Measurements from ENCODE around the gene PRKACB. TPM values are rescaled to one million over a fixed set of nuclear protein-coding genes. Genes with fewer than 3 reads are reported as not detected.
"Not testable (repeated sequence)": the region's sequence is repeated elsewhere in the genome, so short reads cannot be mapped to it uniquely, and the experiment has no call there.

Gene PRKACB
- polyA plus RNA-seq, 1 donor: 39.3 TPM

GRCh38 chr1:84208935-84209334, 64.9 kb downstream of the PRKACB start:
- H3K27ac ChIP-seq (ENCODE audit: low read length): no peak overlapping the region
- no peaks in the 10 kb centered on the region for H3K4me1 ChIP-seq (ENCODE audit: control insufficient read depth, insufficient read depth, low read length)
- DNase-seq: no peak
- H3K9me3 ChIP-seq (ENCODE audit: control insufficient read depth, low read depth, low read length): no peaks in the 10 kb centered on the region
- H3K27me3 ChIP-seq (ENCODE audit: control insufficient read depth, insufficient read depth, low read length): no peaks in the 10 kb centered on the region
- H3K4me3 ChIP-seq (ENCODE audit: low read length): no peak overlapping the region
- peaks cover 9% of the 10 kb centered on the region for H3K36me3 ChIP-seq (ENCODE audit: control insufficient read depth, insufficient read depth, low read length)

- 100% methylated on average over 3 of the region's 8 CpGs for WGBS (ENCODE audit: insufficient coverage, low lambda C conversion rate)
These were observed 70.3 kb downstream of the PRKACB start for GRCh38 chr1:84214115-84214956.

GRCh38 chr1:84217239-84217638, 73.2 kb downstream of the PRKACB start:
- H3K9me3 ChIP-seq (ENCODE audit: control insufficient read depth, low read depth, low read length): peaks cover 2% of the 10 kb centered on the region
- no peaks in the 10 kb centered on the region for H3K36me3 ChIP-seq (ENCODE audit: control insufficient read depth, insufficient read depth, low read length)
- no peaks in the 10 kb centered on the region for H3K4me1 ChIP-seq (ENCODE audit: control insufficient read depth, insufficient read depth, low read length)
- H3K27ac ChIP-seq (ENCODE audit: low read length): no peak overlapping the region
- no peaks in the 10 kb centered on the region for H3K27me3 ChIP-seq (ENCODE audit: control insufficient read depth, insufficient read depth, low read length)
- DNase-seq: no peak
- H3K4me3 ChIP-seq (ENCODE audit: low read length): no peak overlapping the region

More at GRCh38 chr1:84214115-84214956, 70.3 kb downstream of the PRKACB start:
- Histone ChIP-seq H3K27ac (ENCODE audit: low read length) (no peak overlapping the region), H3K4me3 (ENCODE audit: low read length) (no peak overlapping the region), H3K36me3 (ENCODE audit: control insufficient read depth, insufficient read depth, low read length) (no peaks in the 10 kb centered on the region), H3K27me3 (ENCODE audit: control insufficient read depth, insufficient read depth, low read length) (no peaks in the 10 kb centered on the region), H3K4me1 (ENCODE audit: control insufficient read depth, insufficient read depth, low read length) (no peaks in the 10 kb centered on the region), H3K9me3 (ENCODE audit: control insufficient read depth, low read depth, low read length) (no peaks in the 10 kb centered on the region)
- DNase-seq: no peak

GRCh38 chr1:84223751-84224432, 79.8 kb downstream of the PRKACB start:
- no peak for DNase-seq
- no peak overlapping the region for H3K4me3 ChIP-seq (ENCODE audit: low read length)
- H3K36me3 ChIP-seq (ENCODE audit: control insufficient read depth, insufficient read depth, low read length): no peaks in the 10 kb centered on the region
- no CpG with 5 or more reads among the region's 3 CpGs for WGBS (ENCODE audit: insufficient coverage, low lambda C conversion rate)
- peaks cover 12% of the 10 kb centered on the region for H3K9me3 ChIP-seq (ENCODE audit: control insufficient read depth, low read depth, low read length)
- no peak overlapping the region for H3K27ac ChIP-seq (ENCODE audit: low read length)
- H3K27me3 ChIP-seq (ENCODE audit: control insufficient read depth, insufficient read depth, low read length): no peaks in the 10 kb centered on the region
- no peaks in the 10 kb centered on the region for H3K4me1 ChIP-seq (ENCODE audit: control insufficient read depth, insufficient read depth, low read length)

- no peaks in the 10 kb centered on the region for H3K36me3 ChIP-seq (ENCODE audit: control insufficient read depth, insufficient read depth, low read length)
- no peak overlapping the region for H3K4me3 ChIP-seq (ENCODE audit: low read length)
- DNase-seq: no peak
- H3K27ac ChIP-seq (ENCODE audit: low read length): no peak overlapping the region
- no peaks in the 10 kb centered on the region for H3K4me1 ChIP-seq (ENCODE audit: control insufficient read depth, insufficient read depth, low read length)
- H3K27me3 ChIP-seq (ENCODE audit: control insufficient read depth, insufficient read depth, low read length): no peaks in the 10 kb centered on the region
- H3K9me3 ChIP-seq (ENCODE audit: control insufficient read depth, low read depth, low read length): peaks cover 12% of the 10 kb centered on the region
- WGBS (ENCODE audit: insufficient coverage, low lambda C conversion rate): no CpG with 5 or more reads among the region's 1 CpG
These were observed 80.8 kb downstream of the PRKACB start for GRCh38 chr1:84224905-84225304.

- WGBS (ENCODE audit: insufficient coverage, low lambda C conversion rate): no CpG with 5 or more reads among the region's 1 CpG
- Histone ChIP-seq H3K9me3 (ENCODE audit: control insufficient read depth, low read depth, low read length) (peaks cover 12% of the 10 kb centered on the region), H3K27me3 (ENCODE audit: control insufficient read depth, insufficient read depth, low read length) (no peaks in the 10 kb centered on the region), H3K36me3 (ENCODE audit: control insufficient read depth, insufficient read depth, low read length) (no peaks in the 10 kb centered on the region), H3K27ac (ENCODE audit: low read length) (no peak overlapping the region), H3K4me3 (ENCODE audit: low read length) (no peak overlapping the region), H3K4me1 (ENCODE audit: control insufficient read depth, insufficient read depth, low read length) (no peaks in the 10 kb centered on the region)
- DNase-seq: no peak
These were observed 81.6 kb downstream of the PRKACB start for GRCh38 chr1:84225646-84226045.

- not testable (repeated sequence) for DNase-seq
- WGBS (ENCODE audit: insufficient coverage, low lambda C conversion rate): no CpG with 5 or more reads among the region's 3 CpGs
These were observed 88.6 kb downstream of the PRKACB start for GRCh38 chr1:84232676-84233075.

GRCh38 chr1:84236256-84236655, 92.2 kb downstream of the PRKACB start:
- no peaks in the 10 kb centered on the region for H3K27me3 ChIP-seq (ENCODE audit: control insufficient read depth, insufficient read depth, low read length)
- H3K4me1 ChIP-seq (ENCODE audit: control insufficient read depth, insufficient read depth, low read length): no peaks in the 10 kb centered on the region
- no peak overlapping the region for H3K4me3 ChIP-seq (ENCODE audit: low read length)
- no CpG with 5 or more reads among the region's 2 CpGs for WGBS (ENCODE audit: insufficient coverage, low lambda C conversion rate)
- no peak overlapping the region for H3K27ac ChIP-seq (ENCODE audit: low read length)
- no peaks in the 10 kb centered on the region for H3K9me3 ChIP-seq (ENCODE audit: control insufficient read depth, low read depth, low read length)
- peaks cover 11% of the 10 kb centered on the region for H3K36me3 ChIP-seq (ENCODE audit: control insufficient read depth, insufficient read depth, low read length)
- DNase-seq: no peak

More at GRCh38 chr1:84232676-84233075, 88.6 kb downstream of the PRKACB start:
- not testable (repeated sequence) for H3K27ac ChIP-seq (ENCODE audit: low read length); H3K9me3 ChIP-seq (ENCODE audit: control insufficient read depth, low read depth, low read length); H3K4me1 ChIP-seq (ENCODE audit: control insufficient read depth, insufficient read depth, low read length); H3K4me3 ChIP-seq (ENCODE audit: low read length); H3K36me3 ChIP-seq (ENCODE audit: control insufficient read depth, insufficient read depth, low read length); H3K27me3 ChIP-seq (ENCODE audit: control insufficient read depth, insufficient read depth, low read length)

- DNase-seq: no peak
- H3K4me3 ChIP-seq (ENCODE audit: low read length): no peak overlapping the region
- no peak overlapping the region for H3K27ac ChIP-seq (ENCODE audit: low read length)
- no peaks in the 10 kb centered on the region for H3K27me3 ChIP-seq (ENCODE audit: control insufficient read depth, insufficient read depth, low read length)
- H3K36me3 ChIP-seq (ENCODE audit: control insufficient read depth, insufficient read depth, low read length): peaks cover 2% of the 10 kb centered on the region
- H3K4me1 ChIP-seq (ENCODE audit: control insufficient read depth, insufficient read depth, low read length): no peaks in the 10 kb centered on the region
- H3K9me3 ChIP-seq (ENCODE audit: control insufficient read depth, low read depth, low read length): no peaks in the 10 kb centered on the region
- WGBS (ENCODE audit: insufficient coverage, low lambda C conversion rate): 88% methylated on average over 2 of the region's 3 CpGs
These were observed 98.6 kb downstream of the PRKACB start for GRCh38 chr1:84242641-84243040.

- 55% methylated on average over 2 of the region's 3 CpGs for WGBS (ENCODE audit: insufficient coverage, low lambda C conversion rate)
- H3K27ac ChIP-seq (ENCODE audit: low read length): no peak overlapping the region
These were observed 101.5 kb downstream of the PRKACB start for GRCh38 chr1:84245563-84245962.

More at GRCh38 chr1:84245563-84245962, 101.5 kb downstream of the PRKACB start:
- no peaks in the 10 kb centered on the region for H3K4me1 ChIP-seq (ENCODE audit: control insufficient read depth, insufficient read depth, low read length)
- DNase-seq: no peak
- no peak overlapping the region for H3K4me3 ChIP-seq (ENCODE audit: low read length)
- no peaks in the 10 kb centered on the region for H3K36me3 ChIP-seq (ENCODE audit: control insufficient read depth, insufficient read depth, low read length)
- H3K27me3 ChIP-seq (ENCODE audit: control insufficient read depth, insufficient read depth, low read length): no peaks in the 10 kb centered on the region
- H3K9me3 ChIP-seq (ENCODE audit: control insufficient read depth, low read depth, low read length): no peaks in the 10 kb centered on the region
